Vagina (tissue), 2 donors: ENCODE measurements around the gene SLC35A3. TPM values are rescaled to one million over a fixed set of nuclear protein-coding genes. Genes with fewer than 3 reads are reported as not detected.

Experiments
- DNase-seq, 2 donors: peaks; one replicate each; pipeline ENCODE4 v3.0.0-alpha.2; 2017; ENCODE audit errors: extremely low spot score in 2 of 2
- H3K27ac ChIP-seq: fragments of 200-600 bp; sonication (generic); one replicate; pipeline ENCODE4 v1.5.1; 2019
- H3K27me3 ChIP-seq: fragments of 200-600 bp; sonication (generic); one replicate; pipeline ENCODE4 v1.5.1; 2019
- H3K36me3 ChIP-seq, 2 donors: fragments of 200-600 bp; sonication (generic); one replicate each; pipeline ENCODE4 v1.5.1; 2017 to 2019
- H3K4me1 ChIP-seq: fragments of 200-600 bp; sonication (generic); one replicate; pipeline ENCODE4 v1.5.1; 2019
- H3K4me3 ChIP-seq, 2 donors: fragments of 200-600 bp; sonication (generic); 1 replicate in 1 of 2; 2 replicates in 1 of 2; pipeline ENCODE4 v1.5.1; 2016 to 2019
- H3K9me3 ChIP-seq: fragments of 200-600 bp; sonication (generic); one replicate; pipeline ENCODE4 v1.5.1; 2019
- CTCF ChIP-seq, 3 experiments: fragments of 450-650 bp in 2 of 3; fragments of 200-600 bp in 1 of 3; sonication (generic) in 1 of 3; IDR thresholded peaks; one replicate each; pipeline ENCODE4 v1.5.1; 2017 to 2019; ENCODE audit warnings: antibody characterized with exemption in 3 of 3, mild to moderate bottlenecking in 2 of 3, moderate library complexity in 2 of 3
- POLR2A ChIP-seq, 2 donors: fragments of 450-650 bp; IDR thresholded peaks; one replicate each; pipeline ENCODE4 v1.6.1; 2017; ENCODE audit warnings: antibody characterized with exemption in 2 of 2, mild to moderate bottlenecking in 2 of 2, moderate library complexity in 2 of 2
- POLR2AphosphoS5 ChIP-seq, 2 donors: sonication (generic); formaldehyde crosslinking; IDR thresholded peaks; one replicate each; pipeline ENCODE4 v1.9.0; 2017; ENCODE audit warnings: antibody characterized with exemption in 2 of 2, mild to moderate bottlenecking in 2 of 2, low read depth in 1 of 2; ENCODE audit not compliant: insufficient read depth in 1 of 2
- intact Hi-C: fragments of 100-400 bp; cut with DNase I; formaldehyde crosslinking; loops from one replicate; pipeline ENCODE4 v1.15.1; 2023
- total RNA-seq: library from RNA; depleted of rRNA; stranded (reverse); fragments of >200 nt; gene quantifications from one replicate; pipeline ENCODE4 v1.2.3, GENCODE V29; 2016

SLC35A3 gene
- total RNA-seq, 1 donor from 2014 or later = 31.9 TPM

- Histone ChIP-seq H3K4me3 (no peak overlapping the region), H3K27me3 (no peaks in the 10 kb centered on the region), H3K9me3 (no peaks in the 10 kb centered on the region), H3K4me1 (no peaks in the 10 kb centered on the region), H3K27ac (no peak overlapping the region), H3K36me3 (peaks cover 0 to 11% of the 10 kb centered on the region in 2 donors)
- TF ChIP-seq POLR2AphosphoS5 (IDR thresholded peaks at IDR 0.05; ENCODE audit: insufficient read depth in 1 of 2, low read depth in 1 of 2) = no peak
- TF ChIP-seq POLR2A (IDR thresholded peaks at IDR 0.05) = no peak
- TF ChIP-seq CTCF (IDR thresholded peaks at IDR 0.05) = no peak
- intact Hi-C loops = no loop called here
- DNase-seq = no peak
Observed at GRCh38 chr1:99986656-99987225, 16.9 kb downstream of the SLC35A3 start.

- Histone ChIP-seq H3K4me3 (no peak overlapping the region), H3K27me3 (no peaks in the 10 kb centered on the region), H3K9me3 (no peaks in the 10 kb centered on the region), H3K27ac (no peak overlapping the region), H3K36me3 (peaks cover 0 to 23% of the 10 kb centered on the region in 2 donors), H3K4me1 (no peaks in the 10 kb centered on the region)
- intact Hi-C loops = no loop called here
- no peak for DNase-seq
- TF ChIP-seq POLR2AphosphoS5 (IDR thresholded peaks at IDR 0.05; ENCODE audit: insufficient read depth in 1 of 2, low read depth in 1 of 2) (no peak), CTCF (IDR thresholded peaks at IDR 0.05) (no peak), POLR2A (IDR thresholded peaks at IDR 0.05) (no peak)
Observed at GRCh38 chr1:99988210-99988765, 18.5 kb downstream of the SLC35A3 start.

GRCh38 chr1:99992044-99992722, 22.4 kb downstream of the SLC35A3 start:
- H3K36me3 ChIP-seq = peaks cover 3 to 27% of the 10 kb centered on the region in 2 donors
- no peaks in the 10 kb centered on the region for H3K27me3 ChIP-seq
- no peaks in the 10 kb centered on the region for H3K4me1 ChIP-seq
- H3K9me3 ChIP-seq = no peaks in the 10 kb centered on the region
- no peak overlapping the region for H3K4me3 ChIP-seq
- TF ChIP-seq POLR2AphosphoS5 (IDR thresholded peaks at IDR 0.05; ENCODE audit: insufficient read depth in 1 of 2, low read depth in 1 of 2) = no peak
- TF ChIP-seq POLR2A (IDR thresholded peaks at IDR 0.05) = no peak
- no peak for TF ChIP-seq CTCF (IDR thresholded peaks at IDR 0.05)
- no peak overlapping the region for H3K27ac ChIP-seq
- intact Hi-C loops = no loop called here
- no peak for DNase-seq

- no peaks in the 10 kb centered on the region for H3K4me1 ChIP-seq
- no peaks in the 10 kb centered on the region for H3K27me3 ChIP-seq
- H3K4me3 ChIP-seq = no peak overlapping the region
- H3K27ac ChIP-seq = no peak overlapping the region
- TF ChIP-seq POLR2AphosphoS5 (IDR thresholded peaks at IDR 0.05; ENCODE audit: insufficient read depth in 1 of 2, low read depth in 1 of 2) = no peak
- TF ChIP-seq CTCF (IDR thresholded peaks at IDR 0.05) = no peak
- no peak for TF ChIP-seq POLR2A (IDR thresholded peaks at IDR 0.05)
- DNase-seq = no peak
- peaks cover 3 to 27% of the 10 kb centered on the region in 2 donors for H3K36me3 ChIP-seq
- no peaks in the 10 kb centered on the region for H3K9me3 ChIP-seq
- intact Hi-C loops = no loop called here
Observed at GRCh38 chr1:99992760-99993467, 23.1 kb downstream of the SLC35A3 start.
